ENCODE data around the gene FERMT2. TPM values are rescaled to one million over a fixed set of nuclear protein-coding genes. Genes with fewer than 3 reads are reported as not detected.
"Not testable (repeated sequence)": the region's sequence is repeated elsewhere in the genome, so short reads cannot be mapped to it uniquely, and the experiment has no call there.

FERMT2 gene
- total RNA-seq, 1 donor from 2014 or later = 127 TPM

- ATAC-seq (peak; percentile 45), DNase-seq (ENCODE audit: missing footprints) (no peak)
- intact Hi-C loops (cut with DNase I) = loop anchor here (2.0 to 5.0 kb wide), 3 partner anchors 71 to 108 kb away; no protein-coding TSS in a partner anchor
Measured at GRCh38 chr14:52949711-52950409, 990 bp downstream of the FERMT2 start.

DNA sequence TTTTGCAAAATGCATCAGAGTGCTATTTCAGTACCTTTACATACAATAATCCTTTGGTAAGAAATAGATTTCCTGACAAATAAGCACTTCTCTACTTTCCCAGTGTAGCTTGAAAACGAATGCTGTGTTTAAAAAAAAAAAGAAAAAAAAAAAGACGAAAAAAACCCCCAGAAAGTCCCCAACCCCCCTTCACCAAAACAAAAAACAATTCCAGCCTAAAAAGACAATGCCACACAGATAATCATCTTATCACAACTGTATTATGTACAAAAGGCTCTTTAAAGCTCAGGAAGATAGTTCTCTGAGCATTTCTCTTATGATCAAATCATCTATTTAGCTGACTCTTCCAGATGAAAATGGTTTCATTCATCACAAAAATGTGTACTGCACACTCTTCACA is 1.6 kb downstream of the FERMT2 start:
- intact Hi-C loops (cut with DNase I) = no loop called here
- ATAC-seq (no peak), DNase-seq (ENCODE audit: missing footprints) (no peak)

DNA sequence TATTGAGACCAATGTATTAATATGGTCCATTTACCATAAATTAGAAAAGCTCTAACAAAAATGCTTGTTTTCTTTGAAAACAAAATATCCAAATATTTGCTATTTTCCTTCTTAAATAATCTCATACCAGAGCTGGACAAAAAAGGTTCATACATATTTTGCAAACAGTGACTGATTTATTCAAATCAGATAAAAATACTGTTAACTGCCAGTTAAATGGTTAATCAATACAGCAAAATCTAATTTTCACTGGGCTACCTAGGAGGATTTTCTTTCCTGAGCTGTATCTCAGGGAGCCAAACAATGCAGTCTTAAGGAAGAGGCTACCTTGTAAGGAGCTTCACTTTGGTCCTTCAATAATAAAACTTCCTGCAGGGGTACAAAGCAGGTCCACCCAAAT is 2.0 kb downstream of the FERMT2 start:
- no peak for ATAC-seq
- intact Hi-C loops (cut with DNase I) = no loop called here
- no peak for DNase-seq (ENCODE audit: missing footprints)

- intact Hi-C loops (cut with DNase I) = no loop called here
- DNase-seq (ENCODE audit: missing footprints) (no peak), ATAC-seq (no peak)
Measured at GRCh38 chr14:52948039-52948438, 2.8 kb downstream of the FERMT2 start.

DNA sequence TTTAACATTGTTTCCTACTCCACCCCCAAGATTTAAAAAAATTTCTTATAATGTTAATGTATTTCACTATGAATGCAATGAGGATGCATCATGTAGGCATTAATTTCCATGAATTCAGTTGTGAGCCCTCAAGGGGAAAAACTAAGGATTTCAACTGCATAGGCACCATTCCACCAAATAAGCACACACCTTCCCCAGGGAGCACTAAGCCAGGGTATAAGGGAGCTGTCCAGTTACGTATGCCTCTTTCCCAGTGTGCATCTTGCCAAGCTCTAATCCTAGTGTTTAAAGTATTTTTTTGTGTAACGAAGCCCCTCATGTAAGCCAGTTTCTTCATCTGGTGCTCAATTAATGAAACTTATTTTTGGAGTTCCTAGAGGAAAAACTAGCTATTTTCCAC is 6.6 kb downstream of the FERMT2 start:
- peak; percentile 37 for ATAC-seq
- DNase-seq (ENCODE audit: missing footprints) = no peak
- intact Hi-C loops (cut with DNase I) = no loop called here

- no peak for ATAC-seq
- intact Hi-C loops (cut with DNase I) = no loop called here
Measured at GRCh38 chr14:52939427-52939826, 11.4 kb downstream of the FERMT2 start.

DNA sequence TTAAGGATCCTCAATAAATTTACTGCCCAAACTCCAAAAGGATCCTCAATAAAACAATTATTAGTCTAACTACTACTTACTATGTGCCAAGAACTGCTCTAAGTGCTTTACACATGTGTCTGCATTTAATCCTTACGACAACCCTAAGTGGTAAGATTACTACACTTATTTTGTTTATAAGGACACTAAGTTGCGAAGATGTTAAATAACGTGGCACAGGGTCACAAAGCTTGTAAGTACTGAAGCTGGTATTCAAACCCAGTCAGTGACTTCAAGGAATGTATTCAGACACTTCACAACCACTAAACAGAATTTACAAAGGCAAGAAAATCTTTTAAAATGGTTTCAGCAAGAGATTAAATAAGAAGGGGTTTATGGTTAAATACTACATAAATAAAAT is 13.0 kb downstream of the FERMT2 start:
- intact Hi-C loops (cut with DNase I) = no loop called here
- ATAC-seq = no peak

More at GRCh38 chr14:52939427-52939826, 11.4 kb downstream of the FERMT2 start:
- DNase-seq (ENCODE audit: missing footprints) = no peak

DNA sequence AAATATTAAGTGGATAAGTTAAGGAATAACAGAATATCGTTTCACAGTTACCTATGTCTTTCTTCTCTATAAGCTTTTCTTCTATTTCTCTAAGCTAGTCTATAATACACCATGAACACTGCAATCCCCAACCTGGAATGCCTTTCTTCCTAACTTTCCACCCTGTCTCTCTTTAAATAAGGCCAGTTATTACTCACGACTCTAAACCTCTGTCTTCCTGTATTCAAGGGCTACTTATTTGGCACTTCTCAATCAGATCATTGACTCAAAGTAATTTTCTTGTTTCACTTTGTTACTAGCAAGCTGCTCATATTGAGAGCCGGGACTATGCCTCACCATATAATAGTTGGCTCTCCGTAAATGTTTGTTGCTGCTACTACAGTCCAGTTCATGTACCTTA is 13.5 kb downstream of the FERMT2 start:
- no peak for DNase-seq (ENCODE audit: missing footprints)
- intact Hi-C loops (cut with DNase I) = no loop called here
- no peak for ATAC-seq

More for the DNA sequence above, 13.0 kb downstream of the FERMT2 start:
- DNase-seq (ENCODE audit: missing footprints) = no peak

- intact Hi-C loops (cut with DNase I) = no loop called here
- DNase-seq (ENCODE audit: missing footprints) = no peak
Measured at GRCh38 chr14:52936437-52936836, 14.4 kb downstream of the FERMT2 start.

DNA sequence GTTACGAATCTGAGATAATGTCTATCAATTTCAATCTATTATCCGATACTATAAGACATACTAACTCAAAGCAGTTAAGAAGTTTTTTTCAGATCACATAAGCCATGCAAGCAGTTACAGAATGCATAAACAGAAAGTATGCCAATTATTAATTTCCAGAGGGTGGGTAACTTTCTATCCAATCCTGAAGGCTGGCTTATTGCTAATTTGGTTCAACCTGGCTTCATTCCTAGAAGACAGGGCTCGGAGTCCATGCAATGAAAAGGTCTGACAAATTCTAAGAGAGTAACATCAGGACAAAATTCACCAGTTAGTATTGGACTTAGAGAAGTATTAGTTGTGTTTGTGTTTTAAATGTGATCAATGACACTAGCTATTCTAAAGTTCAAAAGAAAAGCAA is 15.0 kb downstream of the FERMT2 start:
- intact Hi-C loops (cut with DNase I) = no loop called here
- ATAC-seq (no peak), DNase-seq (ENCODE audit: missing footprints) (no peak)

More at GRCh38 chr14:52936437-52936836, 14.4 kb downstream of the FERMT2 start:
- ATAC-seq = peak; percentile 44

GRCh38 chr14:52934762-52935161 is 16.1 kb downstream of the FERMT2 start:
- intact Hi-C loops (cut with DNase I) = no loop called here
- DNase-seq (ENCODE audit: missing footprints) (no peak), ATAC-seq (no peak)

DNA sequence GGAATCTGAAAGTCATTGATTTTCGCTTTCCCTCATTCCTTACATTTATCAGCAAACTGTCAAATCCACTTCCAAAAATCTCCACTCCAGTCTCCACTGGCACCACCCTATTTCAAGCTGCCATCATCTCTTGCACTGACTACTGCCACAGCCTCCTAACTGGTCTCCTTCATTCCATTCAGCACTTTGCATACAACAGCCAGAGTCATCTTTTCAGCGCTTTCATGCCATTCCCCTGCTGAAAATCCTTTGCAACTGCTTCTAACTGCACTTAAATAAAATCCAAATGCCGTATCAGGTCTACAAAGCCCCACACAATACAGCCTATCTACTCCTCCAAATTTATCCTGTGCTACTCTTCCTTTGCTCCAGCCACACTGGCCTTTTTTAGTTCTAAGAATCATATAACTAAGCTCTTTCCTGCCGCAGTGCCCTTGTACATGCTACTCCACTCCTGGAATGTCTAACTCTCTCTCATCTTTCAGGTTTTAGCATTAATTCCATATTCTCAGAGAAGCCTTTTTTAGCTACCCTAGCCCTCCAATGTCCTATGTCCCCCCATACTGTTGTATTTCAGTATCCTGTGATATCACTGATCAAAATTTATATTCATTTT is 21.6 kb downstream of the FERMT2 start:
- intact Hi-C loops (cut with DNase I) = no loop called here
- ATAC-seq = no peak
- DNase-seq (ENCODE audit: missing footprints) = no peak

DNA sequence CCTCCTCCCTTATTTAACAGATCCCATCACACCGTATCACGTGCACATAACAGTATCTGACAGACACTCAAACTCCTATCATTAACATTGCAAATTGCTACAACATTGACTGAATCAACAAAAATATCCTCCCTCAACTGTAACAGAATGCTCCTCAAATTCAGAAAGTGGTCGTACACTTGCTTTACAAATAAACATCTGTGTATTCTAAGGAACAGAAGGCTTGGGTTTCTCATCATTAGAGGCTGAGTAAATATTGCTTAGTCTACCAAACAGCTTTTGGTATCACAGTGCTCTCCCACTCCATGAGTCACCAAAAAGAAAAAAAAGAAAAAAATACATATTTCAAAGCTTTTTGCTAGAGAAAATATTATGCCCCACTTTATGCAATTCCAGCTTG is 23.9 kb downstream of the FERMT2 start:
- intact Hi-C loops (cut with DNase I) = no loop called here
- DNase-seq (ENCODE audit: missing footprints) = no peak
- no peak for ATAC-seq

DNA sequence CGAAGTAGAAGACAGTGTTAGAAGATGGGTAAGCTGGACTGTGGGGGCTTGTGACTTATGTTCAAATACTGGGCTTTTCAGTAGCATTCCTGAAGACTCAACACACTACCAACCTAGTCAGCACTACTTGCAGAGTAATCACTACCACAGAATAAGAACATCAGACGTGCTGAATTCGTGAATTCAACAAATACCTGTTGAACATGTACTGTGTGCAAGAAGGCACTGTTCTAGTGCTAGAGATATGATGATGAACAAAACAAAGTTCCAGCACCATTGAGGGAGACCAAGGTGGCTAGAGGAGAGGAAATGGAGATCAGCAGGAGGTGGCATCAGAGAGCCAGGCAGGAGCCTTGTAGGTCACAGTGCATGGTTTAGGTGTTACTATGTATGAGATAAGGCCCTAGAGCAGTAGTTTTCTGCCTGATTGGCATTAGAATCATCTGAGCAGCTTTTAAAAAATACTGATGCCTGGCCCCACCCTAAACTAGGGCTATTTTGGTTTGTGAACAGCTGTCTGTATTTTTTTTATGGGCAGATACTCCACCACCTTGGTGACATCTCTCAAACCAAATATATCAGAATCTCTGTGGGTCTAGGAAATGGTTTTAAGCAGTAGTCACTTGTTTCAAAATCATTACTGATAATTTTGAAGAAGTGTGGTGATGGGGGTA is 26.8 kb downstream of the FERMT2 start:
- DNase-seq (ENCODE audit: missing footprints) = no peak
- peak; percentile 38 for ATAC-seq
- intact Hi-C loops (cut with DNase I) = no loop called here

DNA sequence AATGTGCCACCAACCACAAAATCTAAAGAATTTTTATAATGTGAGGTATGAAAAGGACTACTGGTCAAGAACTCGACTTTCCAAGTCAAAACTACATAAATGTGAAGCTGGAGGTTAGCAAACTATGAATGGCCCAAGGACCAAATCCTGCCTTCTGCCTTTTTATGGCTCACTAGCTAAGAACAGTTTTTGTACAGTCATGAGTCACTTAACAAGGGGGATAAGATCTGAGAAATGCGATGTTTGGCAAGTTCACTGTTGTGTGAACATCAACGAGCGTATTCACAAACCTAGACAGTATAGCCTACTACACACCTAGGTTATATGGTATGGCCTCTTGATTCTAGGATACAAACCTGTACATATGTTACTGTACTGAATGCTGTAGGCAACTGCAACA is 28.2 kb downstream of the FERMT2 start:
- no peak for ATAC-seq
- intact Hi-C loops (cut with DNase I) = no loop called here
- no peak for DNase-seq (ENCODE audit: missing footprints)

DNA sequence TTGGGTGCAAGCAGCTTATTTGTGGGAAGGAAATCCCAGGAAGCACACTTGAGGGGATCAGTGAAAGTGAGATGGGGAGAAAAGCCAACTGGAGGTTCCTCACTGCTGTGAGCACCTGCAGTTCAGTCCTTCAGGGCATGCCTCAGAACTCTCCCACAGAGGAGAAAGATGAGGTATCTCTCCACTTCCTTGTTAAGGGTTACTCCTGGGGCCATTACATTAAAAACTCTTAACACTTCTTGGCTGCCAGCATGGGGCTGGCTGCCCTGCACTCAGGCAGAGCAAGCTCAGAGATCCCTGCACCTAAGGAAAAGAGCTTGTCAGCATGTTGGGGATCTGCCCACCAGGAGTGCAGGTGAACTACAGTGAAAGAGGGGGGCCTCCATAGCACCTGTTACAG is 28.8 kb downstream of the FERMT2 start:
- no peak for ATAC-seq
- no peak for DNase-seq (ENCODE audit: missing footprints)
- intact Hi-C loops (cut with DNase I) = no loop called here

DNA sequence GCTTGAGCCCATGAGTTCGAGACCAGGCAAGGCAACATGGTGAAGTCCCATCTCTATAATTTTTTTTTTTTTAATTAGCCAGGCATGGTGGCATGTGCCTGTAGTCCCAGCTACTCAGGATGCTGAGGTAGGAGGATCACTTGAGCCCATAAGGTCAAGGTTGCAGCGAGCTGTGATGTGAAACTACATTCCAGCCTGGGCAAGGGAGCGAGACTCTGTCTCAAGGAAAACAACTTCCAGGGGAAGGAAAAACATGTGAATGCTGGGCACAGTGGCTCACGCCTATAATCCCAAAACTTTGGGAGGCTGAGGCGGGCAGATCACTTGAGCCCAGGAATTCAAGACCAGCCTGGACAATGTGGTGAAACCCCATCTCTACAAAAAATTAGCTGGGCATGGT is 30.4 kb downstream of the FERMT2 start:
- intact Hi-C loops (cut with DNase I) = not testable (repeated sequence)

GRCh38 chr14:52919971-52920370 is 30.9 kb downstream of the FERMT2 start:
- DNase-seq (ENCODE audit: missing footprints) = no peak
- intact Hi-C loops (cut with DNase I) = no loop called here
- no peak for ATAC-seq

More for the DNA sequence above, 30.4 kb downstream of the FERMT2 start:
- not testable (repeated sequence) for DNase-seq (ENCODE audit: missing footprints); ATAC-seq

- DNase-seq (ENCODE audit: missing footprints) (no peak), ATAC-seq (peak; percentile 50)
- intact Hi-C loops (cut with DNase I) = no loop called here
Measured at GRCh38 chr14:52918486-52918885, 32.4 kb downstream of the FERMT2 start.

- intact Hi-C loops (cut with DNase I) = no loop called here
- ATAC-seq (no peak), DNase-seq (ENCODE audit: missing footprints) (no peak)
Measured at GRCh38 chr14:52917735-52918134, 33.1 kb downstream of the FERMT2 start.

All from Right ventricle myocardium inferior (tissue), 1 donor.